Prostate gland (tissue), 2 donors: Measurements from ENCODE around the gene DMXL1. TPM values are rescaled to one million over a fixed set of nuclear protein-coding genes. Genes with fewer than 3 reads are reported as not detected.

Experiments
- DNase-seq: peaks from one replicate; pipeline ENCODE4 v3.0.0-alpha.2; 2019; ENCODE audit warnings: low spot score
- H3K27ac ChIP-seq, 2 donors: fragments of 200-600 bp; sonication (generic); 2 replicates each; pipeline ENCODE4 v1.5.1; 2017 to 2019
- H3K27me3 ChIP-seq: fragments of 200-600 bp; sonication (generic); replicated peaks from 2 replicates; pipeline ENCODE4 v1.5.1; 2019; ENCODE audit not compliant: insufficient read depth
- H3K36me3 ChIP-seq, 2 donors: fragments of 200-600 bp; sonication (generic); 1 replicate in 1 of 2; 2 replicates in 1 of 2; pipeline versions ENCODE4 v1.5.1 to v1.8.1; 2017 to 2019
- H3K4me1 ChIP-seq: fragments of 200-600 bp; sonication (generic); replicated peaks from 2 replicates; pipeline ENCODE4 v1.5.1; 2019
- H3K4me3 ChIP-seq, 2 donors: fragments of 200-600 bp; sonication (generic); 2 replicates each; pipeline ENCODE4 v1.5.1; 2017 to 2019
- H3K9me3 ChIP-seq: fragments of 200-600 bp; sonication (generic); 2 replicates; pipeline ENCODE4 v1.5.1; 2017
- CTCF ChIP-seq, 4 experiments: fragments of 200-600 bp in 2 of 4; fragments of 450-650 bp in 2 of 4; sonication (generic) in 2 of 4; IDR thresholded peaks; 1 replicate in 3 of 4; 2 replicates in 1 of 4; pipeline ENCODE4 v1.5.1; 2016 to 2019; ENCODE audit warnings: antibody characterized with exemption in 4 of 4, mild to moderate bottlenecking in 2 of 4, moderate library complexity in 2 of 4
- POLR2A ChIP-seq: fragments of 450-650 bp; IDR thresholded peaks from one replicate; pipeline ENCODE4 v1.6.1; 2016; ENCODE audit warnings: antibody characterized with exemption, mild to moderate bottlenecking
- POLR2AphosphoS5 ChIP-seq: sonication (generic); formaldehyde crosslinking; IDR thresholded peaks from one replicate; pipeline ENCODE4 v1.6.1; 2017; ENCODE audit warnings: antibody characterized with exemption
- WGBS: methylation state at CpG from one replicate; pipeline ENCODE4 v1.1.5; 2018; 5-methylcytosine and 5-hydroxymethylcytosine counted together
- intact Hi-C: fragments of 100-400 bp; cut with DNase I; formaldehyde crosslinking; loops from one replicate; pipeline ENCODE4 v1.14.2; 2022
- total RNA-seq, 2 donors: library from RNA; depleted of rRNA; stranded (reverse); fragments of >200 nt; gene quantifications; one replicate each; pipeline ENCODE4 v1.1.0, GENCODE V29; 2016

Gene DMXL1
- total RNA-seq: 100 to 1,000 TPM in 1 of 2 donors, 10 to 100 TPM in 1; 89.2 to 180 TPM

GRCh38 chr5:119070828-119071560 lies at the start of gene DMXL1:
Gene DMXL1, plus strand, starts transcription at chr5:119071087. Its CDS starts 483 bp downstream, at chr5:119071570.
- TF ChIP-seq POLR2AphosphoS5 (peak; percentile 85), CTCF (IDR thresholded peaks at IDR 0.05) (peak in 1 of 4 experiments; percentile 8), POLR2A (peak; percentile 68)
- H3K4me1 ChIP-seq: peaks cover 3% of the 10 kb centered on the region
- under 1% methylated on average over 53 of the region's 68 CpGs for WGBS

GRCh38 chr5:119021149-119021732 lies 49.6 kb upstream of the DMXL1 start:
- Histone ChIP-seq H3K4me1 (no peaks in the 10 kb centered on the region), H3K36me3 (no peaks in the 10 kb centered on the region), H3K9me3 (no peaks in the 10 kb centered on the region), H3K27ac (no peak overlapping the region), H3K4me3 (no peak overlapping the region), H3K27me3 (no peaks in the 10 kb centered on the region)
- TF ChIP-seq POLR2A (no peak), POLR2AphosphoS5 (no peak), CTCF (IDR thresholded peaks at IDR 0.05) (no peak)
- DNase-seq: no peak
- 85% methylated on average over 3 of the region's 3 CpGs for WGBS
- intact Hi-C loops: loop anchor here (10.0 kb wide), 1 partner anchor 394 kb away; no protein-coding TSS in a partner anchor

More at GRCh38 chr5:119070828-119071560, at the start of gene DMXL1:
- Histone ChIP-seq H3K36me3 (no peaks in the 10 kb centered on the region), H3K4me3 (peak within 1 kb of the TSS; percentile 84 to 91), H3K9me3 (no peaks in the 10 kb centered on the region), H3K27me3 (no peaks in the 10 kb centered on the region), H3K27ac (peak within 1 kb of the TSS; percentile 97 to 98)
- peak; percentile 100 for DNase-seq
- intact Hi-C loops: loop anchor here (2.0 to 5.0 kb wide), 3 partner anchors 82 to 266 kb away; partner anchors contain the start of gene DTWD2

DNA sequence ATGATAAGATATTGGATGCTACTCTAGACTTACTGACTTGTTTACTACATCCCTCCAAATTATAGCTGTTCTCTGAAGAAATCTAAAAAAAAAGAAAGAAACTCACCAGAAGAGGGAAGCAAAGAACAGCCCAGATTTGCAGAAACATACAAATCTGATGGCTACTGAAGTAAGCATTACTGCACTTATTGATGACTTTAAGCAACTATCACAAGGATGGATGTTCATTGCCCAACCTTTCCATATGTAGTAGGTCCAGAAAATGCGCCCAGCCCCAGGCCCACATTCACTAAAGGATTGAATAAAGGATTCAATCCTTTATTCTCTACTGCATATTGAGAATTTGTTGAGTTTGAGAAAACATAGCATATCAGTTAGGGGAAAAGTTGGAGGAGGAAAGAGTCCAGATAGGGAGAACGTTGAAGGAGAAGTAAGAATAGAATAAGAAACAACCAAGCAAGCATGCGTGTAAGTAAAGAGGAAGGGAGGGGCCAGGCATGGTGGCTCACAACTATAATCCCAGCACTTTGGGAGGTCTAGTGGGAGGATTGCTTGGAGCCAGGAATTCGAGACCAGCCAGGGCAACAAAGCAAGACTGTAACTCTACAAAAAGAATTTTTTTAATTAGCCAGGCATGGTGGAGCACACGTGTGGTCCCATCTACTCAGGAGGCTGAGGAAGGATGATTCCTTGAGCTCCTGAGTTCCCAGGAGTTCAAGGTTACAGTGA lies 48.7 kb upstream of the DMXL1 start:
- Histone ChIP-seq H3K27ac (no peak overlapping the region), H3K4me3 (no peak overlapping the region), H3K36me3 (no peaks in the 10 kb centered on the region), H3K9me3 (no peaks in the 10 kb centered on the region), H3K4me1 (no peaks in the 10 kb centered on the region), H3K27me3 (no peaks in the 10 kb centered on the region)
- TF ChIP-seq POLR2A: no peak
- peak; percentile 38 for TF ChIP-seq POLR2AphosphoS5
- peak in 2 of 4 experiments; percentile 57 to 67 for TF ChIP-seq CTCF (IDR thresholded peaks at IDR 0.05)
- intact Hi-C loops: loop anchor here (10.0 kb wide), 1 partner anchor 393 kb away; no protein-coding TSS in a partner anchor
- WGBS: 52% methylated on average over 5 of the region's 5 CpGs
- no peak for DNase-seq

DNA sequence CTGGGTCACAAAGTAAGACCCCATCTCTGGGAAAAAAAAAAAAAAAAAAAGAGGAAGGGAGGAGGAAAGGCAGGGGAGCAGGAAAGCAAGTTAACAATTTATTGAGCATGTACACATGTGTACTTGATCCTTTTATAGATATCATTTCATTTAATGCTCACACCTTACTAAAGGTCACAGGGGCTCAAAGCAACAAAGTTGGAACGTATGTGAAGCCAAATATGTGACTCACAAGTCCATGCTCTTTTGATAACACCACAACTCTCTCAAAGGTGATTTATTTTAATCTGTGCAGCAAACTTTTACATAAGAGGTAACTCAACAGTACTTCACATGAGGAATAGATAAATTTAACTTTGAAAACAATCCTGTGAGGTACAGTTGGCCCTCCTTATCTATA lies 48.1 kb upstream of the DMXL1 start:
- 27% methylated on average over 1 of the region's 1 CpG for WGBS
- intact Hi-C loops: loop anchor here (10.0 kb wide), 1 partner anchor 392 kb away; no protein-coding TSS in a partner anchor
- no peak overlapping the region for H3K27ac ChIP-seq
- no peaks in the 10 kb centered on the region for H3K4me1 ChIP-seq
- H3K4me3 ChIP-seq: no peak overlapping the region
- H3K9me3 ChIP-seq: no peaks in the 10 kb centered on the region
- H3K27me3 ChIP-seq: no peaks in the 10 kb centered on the region
- H3K36me3 ChIP-seq: no peaks in the 10 kb centered on the region
- DNase-seq: no peak
- TF ChIP-seq CTCF (IDR thresholded peaks at IDR 0.05) (no peak), POLR2A (no peak), POLR2AphosphoS5 (no peak)
